AG09319 (cell line): ENCODE data around the gene PRICKLE3.
"Not testable (repeated sequence)": the region's sequence is repeated elsewhere in the genome, so short reads cannot be mapped to it uniquely, and the experiment has no call there.

Experiments
- DNase-seq: peaks from one replicate; pipeline ENCODE4 v3.0.0-alpha.2; 2010; ENCODE audit warnings: low read depth; ENCODE audit errors: extremely low read depth
- CTCF ChIP-seq: IDR thresholded peaks from 2 replicates; pipeline ENCODE4 v1.5.1; 2011; ENCODE audit warnings: low read depth, mild to moderate bottlenecking, inconsistent platforms, low read length, moderate library complexity

The PRICKLE3 gene

DNA sequence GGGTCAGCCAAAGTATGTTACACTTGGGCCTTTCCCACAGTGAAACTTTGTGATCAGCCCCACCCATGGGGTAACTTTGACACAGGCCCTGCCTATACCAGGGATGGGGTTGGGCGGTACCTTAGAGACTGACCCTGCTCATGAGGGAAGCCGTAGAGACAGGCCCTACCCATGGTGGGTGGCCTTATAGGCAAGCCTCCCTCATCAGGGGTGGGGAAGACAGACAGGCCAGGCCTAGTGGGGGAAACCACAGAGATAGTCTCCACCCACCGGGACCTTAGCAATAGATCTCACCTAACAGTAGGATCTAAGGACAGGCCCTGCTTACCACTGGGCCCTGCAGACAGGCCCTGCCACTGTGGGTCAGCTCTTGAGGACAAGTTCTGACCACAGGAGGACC, 7.6 kb downstream of the PRICKLE3 start:
- DNase-seq = no peak
- no peak for TF ChIP-seq CTCF

DNA sequence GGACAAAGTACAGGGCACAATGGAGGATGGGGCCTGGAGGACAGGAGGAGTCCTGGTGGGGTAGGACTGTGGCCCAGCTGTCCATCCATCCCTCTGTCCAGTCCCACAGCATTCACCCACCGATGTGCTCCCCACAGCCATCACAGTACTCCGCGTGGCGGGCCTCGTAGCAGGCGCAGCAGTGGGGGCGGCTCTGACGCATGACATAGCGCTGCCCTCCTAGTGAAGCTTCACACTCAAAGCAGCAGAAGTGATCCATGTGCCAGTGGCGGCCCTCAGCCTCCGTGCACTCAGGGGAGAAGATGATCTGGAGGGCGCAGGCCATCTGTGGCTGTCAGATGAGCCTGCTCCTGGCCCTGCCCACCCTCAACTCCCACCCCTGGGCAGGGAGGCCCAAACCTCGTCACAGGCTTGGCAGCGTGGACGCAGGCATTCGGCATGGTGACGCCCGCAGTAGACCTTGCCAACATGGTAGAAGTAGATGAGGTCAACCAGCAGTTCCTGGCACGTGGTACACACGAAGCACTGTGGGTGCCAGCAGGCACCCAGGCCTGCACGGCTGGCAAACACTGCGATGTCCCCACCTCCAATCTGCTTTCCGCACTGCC, 8.2 kb downstream of the PRICKLE3 start:
- TF ChIP-seq CTCF = no peak
- no peak for DNase-seq

DNA sequence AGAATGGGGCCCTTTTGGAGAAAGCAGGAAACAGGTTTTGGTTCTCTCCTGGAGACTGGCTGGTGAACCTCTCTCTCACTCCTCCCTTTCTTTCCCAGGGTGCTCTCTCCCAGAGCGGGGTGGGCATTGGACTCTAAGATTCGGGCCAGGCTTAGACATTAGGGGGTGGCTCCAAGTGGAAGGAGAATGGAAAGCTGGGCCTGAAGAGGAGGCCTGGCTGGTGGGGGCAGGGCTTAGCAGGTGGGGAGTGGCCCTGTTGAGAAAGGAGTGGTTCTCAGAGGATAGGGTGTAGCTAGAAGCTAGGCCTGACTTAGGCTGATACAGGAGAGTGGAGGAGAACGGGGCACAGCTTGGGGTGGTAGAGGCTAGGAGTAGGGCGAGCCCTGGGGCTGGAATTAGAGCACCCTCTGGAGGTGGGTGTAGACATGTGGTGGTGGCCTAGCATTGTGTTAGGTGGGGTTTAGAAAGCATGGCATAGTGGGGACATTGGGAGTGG, 8.8 kb downstream of the PRICKLE3 start:
- no peak for DNase-seq

GRCh38 chrX:49176421-49177326, 9.5 kb downstream of the PRICKLE3 start:
- no peak for DNase-seq
- TF ChIP-seq CTCF = no peak

More for the DNA sequence above, 8.8 kb downstream of the PRICKLE3 start:
- no peak for TF ChIP-seq CTCF

- no peak for TF ChIP-seq CTCF
- DNase-seq = no peak
Observed at GRCh38 chrX:49175435-49176274, 10.5 kb downstream of the PRICKLE3 start.

GRCh38 chrX:49174723-49175122, 11.4 kb downstream of the PRICKLE3 start:
- DNase-seq = no peak
- no peak for TF ChIP-seq CTCF

GRCh38 chrX:49173544-49173943, 12.6 kb downstream of the PRICKLE3 start:
- not testable (repeated sequence) for DNase-seq
